ENCODE results near the gene ZDHHC11.
"Not testable (repeated sequence)": the region's sequence is repeated elsewhere in the genome, so short reads cannot be mapped to it uniquely, and the experiment has no call there.

The ZDHHC11 gene

GRCh38 chr5:778421-778820 lies 72.4 kb downstream of the ZDHHC11 start:
- not testable (repeated sequence) for DNase-seq

- DNase-seq = no peak
Measured at GRCh38 chr5:777756-778161, 73.0 kb downstream of the ZDHHC11 start.

DNA sequence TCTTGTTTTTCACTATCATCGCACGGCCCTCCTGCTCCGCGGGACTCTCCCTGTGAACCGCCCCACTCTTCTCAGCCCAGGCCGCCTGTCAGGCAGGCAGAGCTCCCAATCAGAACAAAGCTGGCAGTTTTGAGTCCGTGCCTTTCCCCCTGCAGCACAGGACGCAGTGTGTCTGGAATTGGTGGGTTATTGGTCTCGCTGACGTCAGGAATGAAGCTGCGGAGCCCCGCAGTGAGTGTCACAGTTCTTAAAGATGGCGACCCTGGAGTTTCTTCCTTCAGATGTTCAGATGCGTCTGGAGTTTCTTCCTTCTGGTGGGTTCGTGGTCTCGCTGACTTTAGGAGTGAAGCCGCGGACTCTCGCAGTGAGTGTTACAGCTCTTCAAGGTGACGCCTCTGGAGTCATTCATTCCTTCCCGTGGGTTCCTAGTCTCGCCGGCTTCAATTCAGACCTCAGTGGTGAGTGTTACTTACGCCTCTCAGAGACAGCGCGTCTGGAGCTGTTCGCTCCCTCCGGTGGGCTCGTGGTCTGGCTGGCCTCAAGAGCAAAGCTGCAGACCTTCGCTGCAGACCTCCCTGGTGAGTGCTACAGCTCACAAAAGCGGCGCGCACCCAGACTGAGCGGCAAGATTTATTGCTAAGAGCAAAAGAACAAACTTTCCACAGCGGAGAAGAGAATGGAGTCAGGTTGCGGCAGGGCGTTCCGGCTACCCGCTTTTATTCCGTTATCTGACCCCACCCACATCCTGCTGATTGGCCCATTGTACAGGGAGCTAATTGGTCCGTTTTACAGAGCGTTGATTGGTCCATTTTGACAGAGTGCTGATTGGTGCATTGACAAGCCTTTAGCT lies 73.7 kb downstream of the ZDHHC11 start:
- no peak for DNase-seq

DNA sequence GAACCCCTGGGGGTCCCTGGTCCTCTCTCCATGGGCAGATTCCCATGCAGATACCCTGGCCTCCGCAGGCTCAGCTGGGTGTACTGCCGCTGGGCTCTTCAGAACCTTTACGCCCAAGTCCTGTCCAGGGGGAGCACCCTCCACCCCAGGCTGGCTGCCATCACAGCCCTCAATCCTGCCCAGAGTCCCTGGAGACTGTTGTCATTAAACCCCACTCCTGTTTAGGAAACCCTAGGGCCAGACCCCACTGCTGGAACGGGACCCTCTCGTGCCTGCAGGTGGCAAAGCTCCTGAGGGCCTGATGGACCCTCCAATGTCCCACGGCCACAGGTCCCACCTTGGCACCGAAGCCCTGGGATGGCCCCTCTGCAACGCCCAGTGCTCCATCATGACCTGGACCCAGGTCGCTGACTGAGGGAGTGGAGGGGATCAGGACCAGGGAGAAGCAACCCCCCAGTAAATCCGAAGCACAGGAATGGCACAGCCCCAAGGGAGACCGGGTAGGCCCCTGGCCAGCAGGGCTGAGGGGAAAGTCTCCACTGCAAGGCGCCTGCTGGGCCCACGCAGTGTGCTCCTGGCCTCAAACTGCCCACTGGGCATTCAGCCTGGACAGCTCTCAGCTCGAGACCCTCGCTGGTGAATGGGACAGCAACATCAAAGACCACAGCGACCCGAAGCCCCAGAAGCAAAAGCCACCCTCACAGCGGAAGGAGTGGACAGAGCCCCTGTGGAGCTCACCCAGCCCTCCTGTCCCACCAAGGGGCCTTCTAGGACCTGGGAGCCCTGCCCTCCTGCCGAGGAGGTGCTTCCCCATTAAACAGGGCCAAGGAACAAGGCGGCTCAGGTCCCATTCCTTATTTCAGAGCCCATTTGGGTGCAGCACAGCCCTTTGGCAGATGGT lies 74.6 kb downstream of the ZDHHC11 start:
- DNase-seq = no peak

DNA sequence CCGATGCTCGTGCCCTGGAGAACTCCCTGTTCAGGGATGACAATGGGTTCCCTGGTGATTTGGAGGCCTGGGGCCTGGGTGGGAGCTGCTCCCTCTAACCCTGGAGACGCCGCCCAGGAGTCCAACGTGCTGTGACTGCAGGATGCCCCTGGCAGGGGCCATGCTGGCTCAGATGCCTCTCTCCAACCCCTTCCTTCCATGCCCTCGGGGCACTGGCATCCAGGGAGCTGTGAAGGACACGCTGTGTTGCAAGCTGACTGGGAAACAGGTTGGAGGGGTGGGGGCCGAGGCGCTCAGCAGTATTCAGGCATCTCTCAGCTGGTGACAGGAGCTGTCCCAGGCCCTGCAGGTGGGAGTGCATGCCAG lies 75.2 kb downstream of the ZDHHC11 start:
- not testable (repeated sequence) for DNase-seq

GRCh38 chr5:774854-775505 lies 75.8 kb downstream of the ZDHHC11 start:
- DNase-seq = peak in 1 of 56 donors; percentile 40

DNA sequence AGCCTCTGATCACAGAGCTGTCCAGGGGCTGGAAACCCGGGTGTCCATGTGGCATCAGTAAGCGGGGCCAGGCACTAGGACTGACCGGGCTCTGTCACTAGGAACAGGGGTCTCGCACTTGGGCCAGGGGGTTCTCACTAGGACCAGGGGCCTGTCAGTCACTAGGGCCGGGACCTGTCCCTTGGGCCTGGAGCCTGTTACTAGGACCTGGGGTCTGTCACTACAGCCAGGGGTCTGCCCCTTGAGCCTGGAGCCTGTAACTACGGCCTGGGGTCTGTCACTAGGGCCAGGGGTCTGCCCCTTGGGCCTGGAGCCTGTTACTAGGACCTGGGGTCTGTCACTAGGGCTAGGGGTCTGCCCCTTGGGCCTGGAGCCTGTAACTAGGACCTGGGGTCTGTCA lies 76.5 kb downstream of the ZDHHC11 start:
- not testable (repeated sequence) for DNase-seq

- DNase-seq = no peak
Measured at GRCh38 chr5:773517-774264, 77.1 kb downstream of the ZDHHC11 start.

- DNase-seq = peak in 1 of 56 donors; percentile 34
Measured at GRCh38 chr5:772931-773330, 77.9 kb downstream of the ZDHHC11 start.

- not testable (repeated sequence) for DNase-seq
Measured at GRCh38 chr5:772547-772890, 78.3 kb downstream of the ZDHHC11 start.

- DNase-seq = not testable (repeated sequence)
Measured at GRCh38 chr5:771841-772546, 78.8 kb downstream of the ZDHHC11 start.

GRCh38 chr5:771087-771781 lies 79.6 kb downstream of the ZDHHC11 start:
- not testable (repeated sequence) for DNase-seq

DNA sequence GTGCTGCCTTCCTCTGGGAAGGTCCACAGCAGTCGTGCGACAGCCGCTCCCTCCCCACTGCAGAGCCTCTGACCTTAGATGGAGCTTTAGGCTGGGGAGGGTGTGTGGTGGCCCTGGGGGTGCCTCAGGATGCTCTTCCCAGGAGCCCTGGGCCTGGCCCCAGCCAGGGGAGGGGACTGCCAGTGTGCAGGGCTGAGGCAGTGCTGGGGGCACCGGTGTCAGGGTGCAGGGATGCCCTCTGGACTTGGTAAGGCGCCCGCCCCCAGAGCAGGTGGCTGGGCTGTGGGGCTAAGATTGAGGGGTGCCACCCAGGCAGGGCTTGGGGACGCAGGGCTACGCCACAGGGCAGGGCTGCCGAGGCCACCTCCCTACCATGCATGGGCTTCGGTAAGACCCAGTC lies 80.2 kb downstream of the ZDHHC11 start:
- DNase-seq = not testable (repeated sequence)

GRCh38 chr5:769485-770145 lies 81.2 kb downstream of the ZDHHC11 start:
- DNase-seq = not testable (repeated sequence)

- no peak for DNase-seq
Measured at GRCh38 chr5:766666-767431, 83.9 kb downstream of the ZDHHC11 start.

DNA sequence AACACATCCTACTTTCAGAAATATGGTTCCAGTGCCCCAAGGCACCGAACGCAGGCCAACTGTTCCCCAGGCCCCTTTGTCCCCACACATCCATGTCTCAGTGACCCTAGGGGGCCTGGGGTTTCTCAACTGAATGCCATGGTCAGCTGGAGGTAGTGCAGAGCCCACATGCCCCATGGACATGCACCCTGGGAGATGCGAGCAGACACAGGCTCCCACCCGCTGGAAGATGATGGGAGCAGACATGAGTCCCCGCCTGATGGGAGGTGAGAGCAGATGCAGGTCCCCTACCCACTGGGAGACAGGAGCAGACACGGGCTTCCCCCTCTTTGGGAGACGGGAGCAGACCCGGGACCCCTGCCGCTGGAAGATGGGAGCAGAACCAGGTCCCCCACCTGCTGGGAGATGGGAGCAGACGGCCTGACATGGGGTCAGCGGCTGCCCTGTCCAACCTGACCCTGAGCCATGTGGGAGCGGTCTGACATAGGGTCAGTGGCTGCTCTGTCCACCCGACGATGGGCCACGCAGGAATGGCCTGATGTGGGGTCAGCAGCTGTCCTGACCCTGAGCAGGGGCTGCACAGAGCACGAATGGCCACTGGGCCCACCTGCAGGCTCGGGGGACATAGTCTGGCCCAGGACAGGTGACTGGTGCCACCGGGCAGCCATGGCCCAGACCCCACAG lies 84.7 kb downstream of the ZDHHC11 start:
- no peak for DNase-seq

- DNase-seq = no peak
Measured at GRCh38 chr5:763998-764781, 86.6 kb downstream of the ZDHHC11 start.
